C1 segment of cervical spinal cord (tissue), 14 donors: Measurements from ENCODE around the gene MUC22.
A peak's percentile ranks its signal among the peaks of the same experiment; 100 is the strongest.

Experiments used
- DNase-seq, 14 donors: peaks; one replicate each; lab custom pipeline; 2025; lab: John Stamatoyannopoulos, UW

MUC22 gene

GRCh38 chr6:31075528-31075927 is 65.3 kb downstream of the MUC22 start:
- no peak for DNase-seq

DNA sequence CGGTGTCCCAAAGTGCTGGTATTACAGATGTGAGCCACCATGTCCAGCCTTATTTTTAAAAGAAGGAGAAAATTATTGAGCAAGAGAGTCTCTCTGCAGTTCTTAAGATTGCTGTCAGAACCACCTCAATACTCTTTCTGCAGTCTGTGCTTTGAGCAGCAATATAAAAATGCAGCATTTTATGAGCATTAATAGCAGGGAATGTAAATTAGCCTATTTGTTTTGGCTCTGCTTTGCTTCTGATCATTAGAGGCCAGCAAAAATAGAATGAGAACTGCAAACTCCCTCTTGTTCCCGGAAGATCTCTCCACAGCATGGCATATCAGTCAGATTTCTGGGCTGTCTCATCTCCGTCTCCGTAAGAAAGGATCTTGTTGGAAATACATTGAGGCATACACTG is 66.3 kb downstream of the MUC22 start:
- DNase-seq, result no peak

- peak in 10 of 14 donors; percentile 25 to 62 (median 45) for DNase-seq
Observed at GRCh38 chr6:31079656-31080261, 69.5 kb downstream of the MUC22 start.

DNA sequence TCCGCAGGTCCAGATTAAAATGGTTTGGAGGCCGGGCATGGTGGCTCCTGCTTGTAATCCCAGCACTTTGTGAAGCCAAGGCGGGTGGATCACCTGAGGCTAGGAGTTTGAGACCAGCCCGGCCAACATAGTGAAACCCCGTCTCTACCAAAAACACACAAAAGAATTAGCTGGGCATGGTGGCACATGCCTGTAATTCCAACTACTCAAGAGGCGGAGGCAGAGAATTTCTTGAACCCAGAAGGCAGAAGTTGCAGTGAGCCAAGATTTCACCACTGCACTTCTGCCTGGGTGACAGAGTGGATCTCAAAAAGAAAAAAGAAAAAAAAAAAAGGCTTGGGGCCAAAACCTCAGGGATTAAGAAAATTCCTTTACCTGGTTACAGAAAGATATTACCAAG is 71.6 kb downstream of the MUC22 start:
- no peak for DNase-seq

DNA sequence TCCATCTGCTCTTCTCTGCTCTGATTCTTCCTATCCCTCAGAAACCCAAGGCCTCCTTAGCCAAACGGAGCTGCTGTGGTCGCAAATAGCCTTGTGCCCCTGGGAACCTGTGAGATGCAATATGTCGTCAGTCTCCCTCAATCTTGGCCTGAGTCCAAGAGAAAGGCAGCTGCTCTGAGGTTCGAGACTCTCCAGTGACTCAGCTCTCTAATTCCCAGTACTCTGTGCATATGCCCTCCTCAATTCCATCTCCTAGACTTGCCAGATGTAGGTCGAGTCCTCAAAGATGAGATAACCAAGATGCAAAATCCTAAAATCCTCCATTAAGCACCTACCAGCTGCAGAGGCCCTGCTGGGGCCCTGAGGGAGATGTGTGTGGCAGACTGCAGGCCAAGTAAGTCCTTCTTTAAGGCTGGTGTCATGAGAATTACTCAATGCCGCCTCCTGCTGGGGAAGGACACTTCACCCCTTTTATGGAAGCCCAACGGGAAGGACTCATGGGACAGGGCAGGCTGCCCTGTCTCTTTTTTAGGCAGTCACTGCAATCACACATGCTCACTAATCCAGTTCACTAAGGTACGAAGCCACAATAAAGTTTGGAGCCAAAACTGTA is 73.6 kb downstream of the MUC22 start:
- peak in 1 of 14 donors; percentile 9 for DNase-seq
